ENCODE data around the gene ZSCAN30. TPM values are rescaled to one million over a fixed set of nuclear protein-coding genes. Genes with fewer than 3 reads are reported as not detected.

Gene ZSCAN30
- total and polyA plus RNA-seq, 11 donors, result 6.2 to 18.1 (median 13.8) TPM

GRCh38 chr18:35248429-35248828 is 41.6 kb downstream of the ZSCAN30 start:
- Histone ChIP-seq H3K27me3 (no peaks in the 10 kb centered on the region), H3K9me3 (peaks cover 0 to 36% (median under 1%) of the 10 kb centered on the region in 12 donors), H3K4me3 (no peak overlapping the region), H3K4me1 (peaks cover 0 to 7% (median 0%) of the 10 kb centered on the region in 12 donors), H3K36me3 (peaks cover 2 to 100% (median 74%) of the 10 kb centered on the region in 9 donors), H3K27ac (no peak overlapping the region)
- TF ChIP-seq POLR2A (IDR thresholded peaks at IDR 0.05), result no peak
- no peak for TF ChIP-seq CTCF (IDR thresholded peaks at IDR 0.05)
- intact Hi-C loops (cut with DNase I), result loop anchor here in 2 of 10 donors (10.0 kb wide), 2 partner anchors 46 to 56 kb away; partner anchors contain the start of gene ZSCAN30 (in 1 of the 2)
- DNase-seq (no peak), ATAC-seq (no peak)
- 96 to 97% (median 96%) methylated on average over 6 of the region's 6 CpGs for WGBS, 4 donors

GRCh38 chr18:35247412-35248249 is 42.4 kb downstream of the ZSCAN30 start:
- ATAC-seq (no peak), DNase-seq (no peak)
- peaks cover 0 to 28% (median 0%) of the 10 kb centered on the region in 12 donors for H3K9me3 ChIP-seq
- peaks cover 0 to 100% (median 74%) of the 10 kb centered on the region in 9 donors for H3K36me3 ChIP-seq
- TF ChIP-seq CTCF (IDR thresholded peaks at IDR 0.05), result no peak
- no peak for TF ChIP-seq POLR2A (IDR thresholded peaks at IDR 0.05)
- no peak overlapping the region for H3K4me3 ChIP-seq
- peaks cover 0 to 7% (median 0%) of the 10 kb centered on the region in 12 donors for H3K4me1 ChIP-seq
- intact Hi-C loops (cut with DNase I), result loop anchor here in 2 of 10 donors (10.0 kb wide), 2 partner anchors 47 to 57 kb away; partner anchors contain the start of gene ZSCAN30 (in 1 of the 2)
- WGBS, 4 donors, result 95 to 96% (median 95%) methylated on average over 14 of the region's 14 CpGs
- peak overlapping the region in 1 of 12 donors; percentile 23 for H3K27ac ChIP-seq
- no peaks in the 10 kb centered on the region for H3K27me3 ChIP-seq

GRCh38 chr18:35246831-35247230 is 43.2 kb downstream of the ZSCAN30 start:
- no peak for ATAC-seq
- H3K4me1 ChIP-seq, result peaks cover 0 to 14% (median 8%) of the 10 kb centered on the region in 12 donors
- H3K9me3 ChIP-seq, result peaks cover 0 to 26% (median 0%) of the 10 kb centered on the region in 12 donors
- no peak for TF ChIP-seq CTCF (IDR thresholded peaks at IDR 0.05)
- TF ChIP-seq POLR2A (IDR thresholded peaks at IDR 0.05), result no peak
- H3K36me3 ChIP-seq, result peaks cover 0 to 97% (median 75%) of the 10 kb centered on the region in 9 donors
- intact Hi-C loops (cut with DNase I), result loop anchor here in 2 of 10 donors (10.0 kb wide), 2 partner anchors 48 to 58 kb away; partner anchors contain the start of gene ZSCAN30 (in 1 of the 2)
- DNase-seq, result no peak
- peak overlapping the region in 1 of 12 donors; percentile 23 for H3K27ac ChIP-seq
- no peaks in the 10 kb centered on the region for H3K27me3 ChIP-seq
- no peak overlapping the region for H3K4me3 ChIP-seq

- ATAC-seq, result no peak
- WGBS, 4 donors, result 94 to 96% (median 95%) methylated on average over 4 of the region's 4 CpGs
- peaks cover 0 to 87% (median 69%) of the 10 kb centered on the region in 9 donors for H3K36me3 ChIP-seq
- TF ChIP-seq POLR2A (IDR thresholded peaks at IDR 0.05), result no peak
- no peak for TF ChIP-seq CTCF (IDR thresholded peaks at IDR 0.05)
- DNase-seq, result no peak
- peaks cover 0 to 26% (median 0%) of the 10 kb centered on the region in 12 donors for H3K9me3 ChIP-seq
- H3K27me3 ChIP-seq, result no peaks in the 10 kb centered on the region
- H3K27ac ChIP-seq, result no peak overlapping the region
- peaks cover 0 to 17% (median 11%) of the 10 kb centered on the region in 12 donors for H3K4me1 ChIP-seq
- intact Hi-C loops (cut with DNase I), result loop anchor here in 3 of 10 donors (2.0 to 10.0 kb wide), 3 partner anchors 17 to 59 kb away; partner anchors contain the start of gene ZSCAN30 (in 1 of the 3)
- no peak overlapping the region for H3K4me3 ChIP-seq
Observed at GRCh38 chr18:35245719-35246317, 44.2 kb downstream of the ZSCAN30 start.

Data from heart left ventricle (tissue), 16 donors.